DMS114 treated with DMSO at 0.1 percent for 48 hours (cell line): ENCODE measurements around the gene LGALS16.
"Not testable (repeated sequence)": the region's sequence is repeated elsewhere in the genome, so short reads cannot be mapped to it uniquely, and the experiment has no call there.

Experiments
- DNase-seq: peaks from one replicate; lab custom pipeline; 2025; ENCODE audit not compliant: unreplicated experiment; lab: John Stamatoyannopoulos, UW

Gene LGALS16

DNA sequence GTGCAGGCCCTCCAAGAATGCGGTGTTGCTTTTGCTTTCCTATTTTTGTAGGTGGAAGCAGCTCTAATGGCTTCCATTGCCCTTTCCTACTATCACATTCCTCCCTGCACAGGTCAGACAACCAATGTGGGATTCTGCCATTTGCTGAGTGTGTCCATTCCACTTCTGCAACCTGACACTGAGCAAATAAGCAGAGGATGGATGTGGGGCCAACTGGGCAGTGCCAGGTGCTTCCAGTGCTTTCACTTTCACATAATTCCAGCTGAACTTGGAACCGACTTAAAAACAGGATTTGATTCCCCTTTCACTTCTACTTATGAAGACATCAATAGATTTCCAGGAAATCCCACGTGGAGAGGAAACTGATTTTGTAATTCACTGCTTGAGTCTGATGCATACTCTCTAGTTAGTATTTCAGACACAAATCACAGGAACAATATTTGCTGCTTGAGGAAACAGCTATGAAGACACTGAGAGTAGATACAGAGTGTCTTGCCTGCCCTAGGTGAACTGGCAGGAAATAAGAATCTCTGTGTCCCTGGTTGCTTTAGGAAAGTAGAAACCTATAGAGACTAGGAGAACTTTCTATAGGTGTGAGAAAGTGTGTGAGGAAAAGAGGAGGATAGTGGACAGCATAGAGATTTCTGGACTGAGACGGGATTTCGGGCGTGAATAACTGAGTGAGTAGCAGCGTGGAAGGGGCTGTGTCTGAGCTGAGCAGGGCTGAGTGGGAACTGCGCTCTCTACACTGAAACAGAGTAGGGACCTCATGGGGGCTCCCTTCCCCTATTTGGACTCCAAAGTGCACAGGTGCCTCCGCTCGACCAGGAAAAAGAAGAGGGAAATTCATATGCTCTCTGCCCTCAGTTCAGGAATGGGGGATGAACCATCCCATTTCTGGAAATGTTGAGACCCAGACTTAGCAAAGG is 22.5 kb downstream of the LGALS16 start:
- no peak for DNase-seq

DNA sequence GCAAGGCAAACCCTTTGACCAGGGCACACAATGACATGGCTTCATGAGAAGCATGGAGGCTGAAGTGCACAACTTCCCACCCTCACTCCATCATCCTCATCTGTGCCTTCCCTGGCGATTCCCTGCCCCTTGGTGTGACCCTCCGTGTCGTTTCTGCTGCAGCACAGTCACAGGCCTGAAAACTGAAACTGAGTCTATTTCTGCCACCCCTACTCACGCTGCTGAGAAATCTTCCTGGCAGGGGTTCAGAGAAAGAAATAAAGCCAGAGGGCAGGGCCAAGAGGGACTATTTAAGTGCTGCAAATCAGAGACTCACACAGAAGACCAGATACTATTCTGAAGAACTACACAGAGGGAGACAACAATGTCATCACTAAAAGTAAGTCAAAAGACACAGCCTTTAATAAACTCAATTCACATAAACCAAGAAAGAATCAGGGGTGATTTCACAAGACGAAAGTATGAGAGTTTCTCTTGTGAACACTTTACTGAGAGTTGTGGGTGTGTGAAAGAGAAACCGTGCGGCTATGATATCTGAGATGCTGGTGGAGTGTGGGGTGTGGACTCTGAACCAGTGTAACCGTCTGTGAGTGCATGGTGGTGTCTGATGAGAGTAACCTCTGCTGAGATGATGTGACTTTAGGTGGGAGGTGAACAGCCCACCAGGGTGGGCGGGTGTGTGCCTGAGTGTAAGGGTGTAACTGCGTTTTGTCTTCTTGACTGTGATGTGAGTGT is 23.5 kb downstream of the LGALS16 start:
- no peak for DNase-seq

DNA sequence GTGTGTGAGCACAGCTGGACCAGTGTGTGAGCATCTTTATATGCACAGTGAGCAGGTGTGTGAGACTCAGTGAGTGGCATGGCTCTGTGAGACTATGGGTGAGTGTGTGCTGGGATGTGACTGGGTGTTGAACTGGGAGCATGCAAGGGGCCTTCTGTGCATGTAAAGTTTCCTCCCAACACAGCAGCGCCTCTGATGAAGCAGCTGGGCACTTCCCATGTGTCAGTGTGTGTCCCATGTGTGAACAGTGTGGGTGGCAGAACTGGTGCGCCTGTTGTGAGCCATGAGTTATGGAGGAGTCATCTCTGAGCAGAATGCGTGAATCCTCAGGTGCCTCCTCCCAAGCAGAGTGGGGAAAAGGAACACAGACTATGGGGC is 24.1 kb downstream of the LGALS16 start:
- DNase-seq, result no peak

DNA sequence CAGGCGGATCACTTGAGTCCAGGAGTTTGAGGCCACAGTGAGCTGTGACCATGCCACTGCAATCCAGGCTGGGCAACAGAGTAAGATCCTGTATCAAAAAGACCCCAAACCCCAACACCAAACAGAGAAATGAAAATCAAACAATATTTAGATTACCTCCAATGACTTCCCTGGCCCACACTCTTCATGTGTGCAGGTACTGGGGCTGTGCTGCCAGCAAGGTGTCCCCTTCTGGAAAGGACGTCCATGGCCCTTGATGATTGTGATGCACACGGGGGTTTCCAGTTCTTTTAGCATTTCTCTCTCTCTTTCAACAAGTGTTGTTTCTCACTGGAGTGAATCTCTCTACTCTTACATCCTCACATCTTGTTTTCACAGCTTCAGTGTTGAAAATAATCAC is 24.9 kb downstream of the LGALS16 start:
- DNase-seq, result no peak

DNA sequence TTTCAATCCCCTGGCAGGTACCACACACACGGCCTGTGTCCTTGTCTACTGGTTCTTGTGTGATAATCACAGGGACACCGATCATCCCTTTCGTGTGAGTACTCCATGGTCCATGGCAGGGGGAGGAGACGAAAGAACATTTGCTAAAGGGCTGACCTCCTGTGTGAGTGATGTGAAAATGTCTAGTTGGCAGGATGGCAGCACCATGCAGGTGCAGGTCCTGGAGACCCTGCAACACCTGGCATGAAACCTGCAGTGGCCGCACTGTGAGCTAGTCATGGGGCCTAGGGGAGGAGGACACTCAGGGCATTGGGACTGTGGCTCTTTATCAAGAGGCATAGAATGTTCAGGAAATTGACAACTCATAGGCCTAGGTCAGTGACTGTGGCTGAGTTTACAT is 25.7 kb downstream of the LGALS16 start:
- no peak for DNase-seq

DNA sequence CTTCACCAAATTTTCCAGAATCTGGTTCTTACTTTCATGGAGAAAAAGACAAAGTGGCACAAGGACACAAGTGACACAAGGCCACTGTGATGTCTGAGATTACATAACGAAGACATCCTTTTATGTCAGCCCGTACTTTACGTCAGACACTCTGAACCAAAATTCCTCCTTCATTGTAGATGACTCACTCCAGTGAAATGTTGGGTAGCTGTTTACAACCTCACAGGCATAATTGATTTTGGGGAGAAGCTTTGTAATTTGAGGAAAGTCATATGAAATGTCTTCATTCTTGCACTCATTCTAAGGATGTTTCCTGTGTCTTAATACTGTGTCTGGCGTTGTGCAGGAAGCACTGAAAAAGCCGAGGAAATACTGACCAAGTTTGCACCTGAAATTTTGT is 28.6 kb downstream of the LGALS16 start:
- DNase-seq, result no peak

DNA sequence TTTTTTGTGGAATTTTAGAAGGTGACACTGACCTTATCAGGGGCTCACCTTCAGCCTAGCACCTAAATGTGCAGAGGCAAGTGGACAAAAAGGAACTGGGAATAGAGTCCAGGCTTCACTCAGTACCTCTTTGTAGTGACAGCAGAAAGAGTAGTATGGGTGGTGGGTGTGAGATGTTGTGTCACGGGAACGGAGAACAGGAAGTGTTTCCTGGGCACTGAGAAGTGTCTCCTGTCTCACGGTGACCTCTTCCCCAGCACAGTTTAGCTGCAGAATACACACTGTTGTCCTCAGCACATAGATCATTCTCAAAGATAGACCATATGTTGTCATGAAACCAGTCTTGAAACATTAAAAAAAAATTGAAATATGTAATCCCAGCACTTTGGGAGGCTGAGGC is 31.0 kb downstream of the LGALS16 start:
- DNase-seq, result no peak

DNA sequence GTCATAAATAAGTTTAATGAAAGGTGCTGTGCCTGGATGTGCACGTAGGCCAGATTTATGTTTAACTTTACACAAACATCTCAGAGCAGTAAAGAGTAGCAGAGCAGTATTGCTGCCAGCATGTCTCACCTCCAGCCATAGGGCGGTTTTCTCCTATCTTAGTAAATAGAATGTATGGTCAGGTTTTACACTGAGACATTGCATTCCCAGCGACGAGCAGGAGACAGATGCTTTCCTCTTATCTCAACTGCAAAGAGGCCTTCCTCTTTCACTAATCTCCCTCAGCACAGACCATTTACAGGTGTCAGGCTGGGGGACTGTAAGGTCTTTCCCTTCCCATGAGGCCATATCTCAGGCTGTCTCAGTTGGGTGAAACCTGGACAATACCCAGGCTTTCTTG is 32.9 kb downstream of the LGALS16 start:
- DNase-seq, result not testable (repeated sequence)

DNA sequence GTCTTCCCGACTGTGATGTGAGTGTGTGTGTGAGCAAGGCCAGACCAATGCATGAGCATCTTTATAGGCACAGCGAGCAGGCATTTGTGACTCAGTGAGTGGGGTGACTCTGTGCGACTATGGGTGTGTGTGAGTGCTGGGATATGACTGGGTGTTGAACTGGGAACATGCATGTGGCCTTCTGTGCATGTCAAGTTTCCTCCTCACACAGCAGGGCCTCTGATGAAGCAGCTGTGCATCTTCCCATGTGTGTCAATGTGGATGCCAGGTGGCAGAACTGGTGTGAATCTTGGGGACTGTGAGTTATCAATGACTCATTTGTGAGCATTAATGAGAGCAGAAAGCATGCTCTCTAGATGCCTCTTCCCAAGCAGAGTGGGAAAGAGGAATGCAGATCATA is 36.5 kb downstream of the LGALS16 start:
- no peak for DNase-seq

DNA sequence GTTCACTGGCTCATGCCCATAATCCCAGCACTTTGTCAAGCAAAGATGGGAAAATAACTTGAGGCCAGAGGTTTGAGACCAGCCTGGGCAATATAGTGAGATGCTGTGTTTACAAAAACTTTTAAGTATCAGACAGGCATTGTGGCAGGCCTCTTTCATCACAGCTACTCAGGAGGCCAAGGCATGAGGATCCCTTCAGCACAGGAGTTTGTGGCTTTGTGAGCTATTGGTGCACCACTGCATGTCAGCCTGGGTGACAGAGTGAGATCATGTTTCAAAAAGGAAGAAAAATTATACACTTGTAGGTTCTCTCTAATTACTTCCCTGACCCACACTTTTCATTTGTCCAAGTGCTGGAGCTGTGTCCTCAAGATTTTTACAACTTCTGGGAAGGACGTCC is 37.1 kb downstream of the LGALS16 start:
- no peak for DNase-seq

DNA sequence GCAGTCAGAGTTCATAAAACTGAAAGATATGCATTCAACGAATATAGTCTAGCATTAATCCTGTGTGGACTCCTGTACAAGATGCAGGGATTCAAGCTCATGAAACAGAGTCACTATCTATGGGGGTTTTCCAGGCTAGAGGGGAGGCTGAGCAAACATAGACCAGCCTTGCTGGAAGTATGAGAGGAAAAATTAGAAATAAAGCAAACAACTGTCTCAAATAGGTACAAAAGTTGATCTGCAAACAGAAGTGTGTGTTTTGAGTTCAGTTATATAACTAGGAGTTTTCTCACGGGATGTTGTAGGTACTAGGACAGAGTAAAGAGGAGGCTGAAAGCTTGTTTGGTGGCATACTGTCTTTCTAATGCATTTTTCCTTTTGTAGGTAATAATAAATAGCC is 40.0 kb downstream of the LGALS16 start:
- no peak for DNase-seq

DNA sequence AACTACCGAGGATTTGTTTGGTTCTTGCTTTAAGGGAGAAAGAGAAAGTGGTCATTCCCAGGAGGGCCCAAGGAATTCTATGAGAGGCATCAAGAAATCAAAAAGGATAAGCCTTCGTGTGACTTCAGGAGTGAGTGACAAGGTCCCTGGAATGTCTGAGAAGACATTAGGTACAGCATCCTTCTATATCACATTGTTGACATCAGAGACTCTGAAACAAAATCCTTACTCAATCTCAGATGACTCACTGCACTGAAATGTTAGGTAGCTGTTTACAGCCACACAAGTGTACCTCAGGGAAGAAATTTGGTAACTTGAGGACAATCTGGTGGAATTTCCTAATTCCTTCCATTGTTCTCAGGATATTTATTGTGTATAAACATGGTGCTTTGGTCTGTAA is 40.7 kb downstream of the LGALS16 start:
- DNase-seq, result no peak

DNA sequence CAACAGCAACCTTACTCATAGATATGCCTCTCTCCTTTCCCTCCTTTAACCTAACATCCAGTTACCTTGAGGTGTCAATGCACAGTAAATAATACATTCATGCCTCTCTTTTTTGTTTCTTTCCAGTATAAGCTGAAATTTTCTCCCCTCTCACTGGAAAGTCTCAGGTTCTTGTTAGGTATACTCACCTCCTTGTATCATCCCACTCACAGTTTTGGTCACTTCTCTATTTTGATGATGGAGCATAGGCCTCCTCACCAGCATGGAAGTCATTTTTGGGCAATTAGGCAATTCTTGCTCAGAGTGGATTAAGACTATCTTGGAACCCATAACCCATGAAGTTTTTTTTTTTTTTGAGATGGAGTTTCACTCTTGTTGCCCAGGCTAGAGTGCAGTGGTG is 42.8 kb downstream of the LGALS16 start:
- DNase-seq, result no peak

DNA sequence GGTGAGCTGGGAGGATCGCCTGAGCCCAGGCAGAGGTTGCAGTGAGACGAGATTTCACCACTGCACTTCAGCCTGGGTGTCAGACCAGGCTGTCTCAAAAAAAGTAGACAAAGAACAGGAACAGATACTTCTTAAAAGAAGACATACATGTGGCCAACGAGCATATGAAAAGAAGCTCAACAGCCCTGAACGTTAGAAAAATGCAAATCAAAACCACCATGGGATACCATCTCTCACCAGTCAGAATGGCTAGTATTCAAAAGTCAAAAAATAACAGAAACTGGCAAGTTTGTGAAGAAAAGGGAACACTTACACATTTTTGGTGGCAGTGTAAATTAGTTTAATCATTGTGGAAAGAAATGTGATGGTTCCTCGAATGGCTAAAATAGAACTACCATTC is 45.6 kb downstream of the LGALS16 start:
- no peak for DNase-seq

DNA sequence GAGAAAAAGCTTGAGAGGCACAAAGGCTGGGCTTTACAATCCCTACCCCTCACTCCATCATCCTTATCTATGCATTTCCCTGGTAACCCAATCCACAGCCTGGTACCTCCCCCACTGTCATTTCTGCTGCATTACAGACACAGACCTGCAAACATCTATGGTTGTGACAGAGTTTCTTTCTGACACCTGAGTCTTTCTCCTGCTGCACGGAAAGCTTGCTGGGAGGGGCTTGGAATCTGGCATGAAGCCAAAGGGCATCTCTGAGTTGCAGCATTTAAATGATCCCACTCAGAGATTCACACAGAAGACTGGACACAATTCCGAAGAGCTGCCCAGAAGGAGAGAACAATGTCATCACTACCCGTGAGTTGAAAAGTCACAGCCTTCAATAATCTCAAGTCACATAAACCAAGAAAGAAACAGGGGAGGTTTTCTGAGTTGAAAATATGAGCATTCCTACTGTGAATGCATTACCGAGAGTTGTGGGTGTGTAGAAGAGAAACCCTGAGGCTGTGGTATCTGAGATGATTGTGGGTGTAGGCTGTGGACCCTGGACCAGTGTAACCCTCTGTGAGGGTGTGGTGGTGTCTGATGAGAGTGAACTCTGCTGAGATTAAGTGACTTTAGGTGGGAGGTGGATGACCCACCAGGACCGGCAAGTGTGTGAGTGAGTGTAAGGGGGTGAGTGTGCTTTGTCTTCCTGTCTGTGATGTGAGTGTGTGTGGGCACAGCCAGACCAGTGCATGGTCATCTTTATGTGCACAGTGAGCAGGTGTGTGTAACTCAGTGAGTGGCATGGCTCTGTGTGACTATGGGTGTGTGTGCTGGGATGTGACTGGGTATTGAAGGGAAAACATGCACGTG is 48.7 kb downstream of the LGALS16 start, which contains the start of gene LGALS14:
TSS of gene LGALS14 (plus strand) at position 301 of the 864 bp plus-strand sequence. CDS start at position 349, 48 bp downstream.
- no peak for DNase-seq

DNA sequence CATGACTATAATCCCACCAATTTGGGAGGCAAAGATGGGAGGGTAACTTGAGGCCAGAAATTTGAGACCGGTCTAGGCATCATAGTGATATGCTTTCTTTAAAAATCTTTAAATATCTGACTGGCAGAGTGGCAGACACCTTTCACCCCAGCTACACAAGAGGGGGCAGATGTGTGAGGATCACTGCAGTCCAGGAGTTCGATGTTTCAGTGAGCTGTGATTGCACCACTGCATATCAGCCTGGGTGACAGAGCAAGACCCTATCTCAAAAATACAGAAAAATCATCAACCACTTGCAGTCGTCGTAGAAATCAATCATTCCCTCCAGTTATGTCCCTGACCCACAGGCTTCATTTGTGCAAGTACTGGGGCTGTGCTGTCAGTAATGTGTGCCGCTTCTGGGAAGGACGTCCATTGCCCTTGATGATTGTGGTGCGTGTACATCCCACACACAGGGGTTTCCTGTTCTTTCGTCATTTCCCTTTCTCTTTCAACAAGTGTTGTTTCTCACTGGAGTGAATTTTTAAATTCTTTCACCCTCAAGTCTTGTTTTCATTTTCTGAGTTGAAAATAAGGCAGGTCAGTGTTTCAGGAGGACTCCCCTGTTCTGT is 50.0 kb downstream of the LGALS16 start:
- no peak for DNase-seq

DNA sequence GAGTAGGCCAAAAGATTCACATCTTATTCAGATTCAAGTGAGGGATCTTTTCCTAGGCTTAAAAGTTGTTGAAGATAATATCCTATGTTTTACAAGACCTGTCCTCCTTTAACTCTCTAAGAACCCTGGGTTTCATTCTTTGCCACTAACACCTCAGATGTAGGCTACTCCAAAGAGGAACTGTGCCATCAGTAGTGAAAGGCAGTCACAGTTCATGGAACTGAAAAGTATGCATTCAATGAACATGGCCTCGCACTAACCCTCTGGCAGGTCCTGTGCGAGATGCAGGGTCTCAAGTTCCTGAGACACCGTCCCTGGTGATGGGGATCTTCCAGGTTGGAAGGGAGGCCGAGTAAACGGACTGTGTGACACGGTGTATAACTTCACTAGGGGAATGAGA is 52.9 kb downstream of the LGALS16 start:
- no peak for DNase-seq

DNA sequence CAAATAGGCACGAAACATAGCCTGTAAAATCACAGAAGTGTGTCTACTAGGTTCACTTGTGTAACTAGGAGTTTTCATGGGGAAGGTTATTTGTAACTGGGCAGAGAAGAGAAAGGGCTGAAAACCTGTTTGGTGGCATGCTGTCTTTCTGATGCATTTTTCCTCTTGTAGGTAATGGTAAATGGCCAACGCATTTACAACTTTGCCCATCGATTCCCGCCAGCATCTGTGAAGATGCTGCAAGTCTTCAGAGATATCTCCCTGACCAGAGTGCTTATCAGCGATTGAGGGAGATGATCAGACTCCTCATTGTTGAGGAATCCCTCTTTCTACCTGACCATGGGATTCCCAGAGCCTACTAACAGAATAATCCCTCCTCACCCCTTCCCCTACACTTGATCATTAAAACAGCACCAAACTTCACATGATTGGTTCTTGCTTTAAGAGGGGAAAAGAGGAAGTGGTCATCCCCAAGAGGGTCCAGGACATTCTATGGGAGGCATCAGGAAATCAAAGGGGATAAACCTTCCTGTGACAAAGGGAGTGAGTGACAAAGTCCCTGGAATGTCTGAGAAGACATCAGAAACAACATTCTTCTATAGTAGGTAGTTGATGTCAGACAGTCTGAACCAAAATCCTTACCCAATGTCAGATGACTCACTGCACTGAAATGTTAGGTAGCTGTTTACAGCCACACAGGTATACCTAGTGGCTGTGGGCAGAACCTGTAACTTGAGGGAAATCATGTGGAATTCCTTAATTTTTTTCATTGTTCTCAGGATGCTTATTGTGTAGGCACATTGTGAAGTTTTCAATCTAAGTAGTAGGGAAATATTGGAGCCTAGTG is 53.5 kb downstream of the LGALS16 start:
- no peak for DNase-seq
